Transverse colon (tissue), 4 donors: Measurements from ENCODE around the gene COA6. TPM values are rescaled to one million over a fixed set of nuclear protein-coding genes. Genes with fewer than 3 reads are reported as not detected.

Source experiments
- DNase-seq: peaks from one replicate; pipeline ENCODE4 v3.0.0-alpha.2; 2019
- H3K27ac ChIP-seq, 4 donors: fragments of 200-600 bp; sonication (generic); 2 replicates each; pipeline ENCODE4 v1.5.1; 2016 to 2018; ENCODE audit warnings: inconsistent platforms in 4 of 4
- H3K27me3 ChIP-seq: fragments of 200-600 bp; sonication (generic); 2 replicates; pipeline ENCODE4 v1.5.1; 2017; ENCODE audit warnings: inconsistent platforms
- H3K36me3 ChIP-seq, 4 donors: fragments of 200-600 bp; sonication (generic); 2 replicates each; pipeline ENCODE4 v1.5.1; 2017 to 2019; ENCODE audit warnings: inconsistent platforms in 4 of 4
- H3K4me1 ChIP-seq, 4 donors: fragments of 200-600 bp; sonication (generic); 2 replicates each; pipeline ENCODE4 v1.5.1; 2017 to 2020; ENCODE audit warnings: inconsistent platforms in 4 of 4
- H3K4me3 ChIP-seq, 4 donors: fragments of 200-600 bp; sonication (generic); 1 replicate in 1 of 4; 2 replicates in 3 of 4; pipeline versions ENCODE4 v1.5.1 to v1.6.1; 2017 to 2019; ENCODE audit warnings: inconsistent platforms in 4 of 4
- H3K9me3 ChIP-seq, 2 donors: fragments of 200-600 bp; sonication (generic); 2 replicates each; pipeline ENCODE4 v1.5.1; 2017 to 2019; ENCODE audit warnings: inconsistent platforms in 2 of 2
- CTCF ChIP-seq, 5 experiments: fragments of 200-600 bp in 3 of 5; fragments of 450-650 bp in 2 of 5; sonication (generic) in 3 of 5; IDR thresholded peaks; 1 replicate in 2 of 5; 2 replicates in 3 of 5; pipeline ENCODE4 v1.5.1; 2016 to 2017; ENCODE audit warnings: antibody characterized with exemption in 5 of 5, inconsistent platforms in 3 of 5, mild to moderate bottlenecking in 2 of 5, moderate library complexity in 1 of 5
- EP300 ChIP-seq: sonication (generic); formaldehyde crosslinking; IDR thresholded peaks from one replicate; pipeline ENCODE4 v1.6.1; 2017; ENCODE audit warnings: antibody characterized with exemption, low read depth
- POLR2A ChIP-seq: fragments of 450-650 bp; IDR thresholded peaks from one replicate; pipeline ENCODE4 v1.6.1; 2016; ENCODE audit warnings: antibody characterized with exemption, mild to moderate bottlenecking, moderate library complexity
- POLR2AphosphoS5 ChIP-seq, 3 donors: sonication (generic); formaldehyde crosslinking; IDR thresholded peaks; one replicate each; pipeline ENCODE4 v1.6.1; 2016; ENCODE audit warnings: antibody characterized with exemption in 3 of 3
- WGBS, 2 donors: methylation state at CpG; one replicate each; pipeline ENCODE4 v1.1.5; 2018; ENCODE audit warnings: low coverage in 1 of 2; 5-methylcytosine and 5-hydroxymethylcytosine counted together
- in situ Hi-C, 4 donors: fragments of 200-750 bp; cut with MboI; loops; one replicate each; pipeline versions ENCODE4 v1.15.0 to v1.15.1; 2017; ENCODE audit warnings: low sequenced_read_pairs in 3 of 4, low pct_ligation_motif_present in 1 of 4, low pct_unique_long_range_greater_than_20kb in 1 of 4
- intact Hi-C: fragments of 100-400 bp; cut with DNase I; formaldehyde crosslinking; loops from one replicate; pipeline ENCODE4 v1.15.1; 2023; ENCODE audit warnings: low total_unique reads
- total RNA-seq, 4 donors: library from RNA; depleted of rRNA; stranded (reverse); fragments of >200 nt; gene quantifications; one replicate each; pipeline ENCODE4 v1.1.0, GENCODE V29; 2016

COA6 gene
- total RNA-seq, 4 donors from 2014 or later = 13.7 to 21.6 (median 15.7) TPM; not detected in 1

DNA sequence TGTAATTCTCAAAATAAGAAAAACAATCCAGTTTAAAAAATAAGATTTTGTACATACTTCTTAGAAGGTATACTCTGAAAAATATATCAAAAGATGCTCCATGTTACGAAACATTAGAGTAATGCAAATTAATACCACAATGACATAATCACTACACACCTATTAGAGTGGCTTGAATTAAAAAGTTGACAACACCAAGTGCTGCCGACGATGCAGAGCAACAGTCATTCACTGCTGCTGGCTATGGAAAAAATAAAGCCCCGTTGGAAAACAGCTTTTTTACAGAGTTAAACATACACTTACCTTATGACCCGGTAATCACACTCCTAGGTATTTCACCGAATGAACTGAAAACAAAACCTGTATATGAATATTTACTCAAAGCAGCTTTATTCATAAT lies 14.8 kb downstream of the COA6 start:
- in situ Hi-C loops = no loop called here
- intact Hi-C loops = no loop called here
- Histone ChIP-seq H3K36me3 (peaks cover 0 to 18% (median 4%) of the 10 kb centered on the region in 4 donors), H3K9me3 (no peaks in the 10 kb centered on the region), H3K27ac (no peak overlapping the region), H3K4me1 (no peaks in the 10 kb centered on the region), H3K27me3 (no peaks in the 10 kb centered on the region), H3K4me3 (no peak overlapping the region)
- TF ChIP-seq POLR2AphosphoS5 (IDR thresholded peaks at IDR 0.05) (no peak), CTCF (IDR thresholded peaks at IDR 0.05) (no peak), EP300 (no peak), POLR2A (no peak)
- no peak for DNase-seq
- WGBS, 2 donors = 81 to 92% methylated on average over 5 to 6 of the region's 6 CpGs

- TF ChIP-seq EP300 (no peak), POLR2A (no peak), POLR2AphosphoS5 (IDR thresholded peaks at IDR 0.05) (no peak), CTCF (IDR thresholded peaks at IDR 0.05) (no peak)
- intact Hi-C loops (no loop called here), in situ Hi-C loops (no loop called here)
- H3K4me1 ChIP-seq = no peaks in the 10 kb centered on the region
- 93 to 96% methylated on average over 4 to 6 of the region's 6 CpGs for WGBS, 2 donors
- no peak overlapping the region for H3K27ac ChIP-seq
- no peaks in the 10 kb centered on the region for H3K9me3 ChIP-seq
- no peaks in the 10 kb centered on the region for H3K27me3 ChIP-seq
- DNase-seq = no peak
- H3K4me3 ChIP-seq = no peak overlapping the region
- peaks cover 0 to 14% (median 4%) of the 10 kb centered on the region in 4 donors for H3K36me3 ChIP-seq
Measured at GRCh38 chr1:234393190-234393589, 19.9 kb downstream of the COA6 start.

GRCh38 chr1:234395297-234395696 lies 22.0 kb downstream of the COA6 start:
- intact Hi-C loops = no loop called here
- in situ Hi-C loops = no loop called here
- H3K9me3 ChIP-seq = no peaks in the 10 kb centered on the region
- no peak overlapping the region for H3K27ac ChIP-seq
- H3K4me1 ChIP-seq = peaks cover 0 to 2% (median 0%) of the 10 kb centered on the region in 4 donors
- no peak for TF ChIP-seq POLR2AphosphoS5 (IDR thresholded peaks at IDR 0.05)
- no peak for TF ChIP-seq POLR2A
- TF ChIP-seq CTCF (IDR thresholded peaks at IDR 0.05) = no peak
- no peak for TF ChIP-seq EP300
- WGBS, 2 donors = 87 to 97% methylated on average over 5 of the region's 5 CpGs
- DNase-seq = no peak
- no peaks in the 10 kb centered on the region for H3K27me3 ChIP-seq
- H3K36me3 ChIP-seq = peaks cover 0 to 14% (median 4%) of the 10 kb centered on the region in 4 donors
- H3K4me3 ChIP-seq = no peak overlapping the region

DNA sequence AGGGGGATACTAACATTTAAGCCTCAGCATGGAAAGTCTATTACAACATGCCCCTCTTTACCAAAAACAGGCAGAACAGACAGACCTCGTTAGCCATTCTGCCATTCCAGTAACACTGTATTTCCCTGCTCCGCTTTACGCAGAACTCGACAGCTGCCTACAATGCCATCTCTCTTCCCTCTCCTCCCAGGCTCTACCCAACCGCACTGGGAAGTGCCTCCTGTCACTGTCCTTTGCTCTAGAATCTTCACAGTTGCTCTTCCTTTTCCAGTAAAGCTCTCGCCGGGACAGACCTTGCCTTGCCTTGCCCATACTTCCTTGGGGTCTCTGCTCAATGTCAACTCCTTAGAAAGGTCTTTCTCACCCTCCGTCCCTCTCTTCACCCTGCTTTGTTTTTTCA lies 22.8 kb downstream of the COA6 start:
- Histone ChIP-seq H3K36me3 (peaks cover 0 to 14% (median 4%) of the 10 kb centered on the region in 4 donors), H3K27ac (no peak overlapping the region), H3K27me3 (no peaks in the 10 kb centered on the region), H3K4me1 (peaks cover 0 to 8% (median 0%) of the 10 kb centered on the region in 4 donors), H3K9me3 (no peaks in the 10 kb centered on the region), H3K4me3 (no peak overlapping the region)
- TF ChIP-seq POLR2A (no peak), POLR2AphosphoS5 (IDR thresholded peaks at IDR 0.05) (no peak), CTCF (IDR thresholded peaks at IDR 0.05) (no peak), EP300 (no peak)
- no peak for DNase-seq
- 89 to 98% methylated on average over 6 to 8 of the region's 8 CpGs for WGBS, 2 donors
- intact Hi-C loops = no loop called here
- in situ Hi-C loops = no loop called here
